Endothelial cell of umbilical vein (primary cell): ENCODE results near the gene CDHR5. TPM values are rescaled to one million over a fixed set of nuclear protein-coding genes. Genes with fewer than 3 reads are reported as not detected.

Experiments used
- BruUV-seq: library from RNA; stranded (reverse); fragments of 400-500 nt; replicated peaks from 2 replicates; lab custom pipeline; 2021; lab: Mats Ljungman, UMichigan
- CTCF ChIA-PET: fragments of 300-600, 350-600 bp; sonication (Branson Sonifier 250); formaldehyde crosslinking; loops from one replicate; lab custom pipeline; 2021; ENCODE audit warnings: antibody characterized with exemption, inconsistent platforms; lab: Charles Lee
- POLR2A ChIA-PET: fragments of 300-600, 350-600 bp; sonication (Branson Sonifier 250); formaldehyde crosslinking; loops from one replicate; lab custom pipeline; 2021; ENCODE audit warnings: antibody characterized with exemption, inconsistent platforms; lab: Charles Lee
- DNase-seq: peaks from one replicate; pipeline ENCODE4 v3.0.0-alpha.2; 2011; ENCODE audit warnings: low read depth, low spot score
- FAIRE-seq: peaks from 2 replicates; lab custom pipeline; 2011; peaks lifted over from hg19 to GRCh38; lab: Jason Lieb, UNC
- H2AFZ ChIP-seq: 2 replicates; pipeline ENCODE4 v1.6.0; 2012; ENCODE audit warnings: low read depth, low read length, control low read depth, inconsistent platforms
- H3K27ac ChIP-seq: 2 replicates; pipeline ENCODE4 v1.5.1; 2011; ENCODE audit warnings: low read depth, mild to moderate bottlenecking, control low read depth, low read length, moderate library complexity; ENCODE audit not compliant: insufficient read depth
- H3K27me3 ChIP-seq, 2 experiments: 2 replicates each; pipeline versions ENCODE4 v1.6.0 to v1.6.1; 2011; ENCODE audit warnings: low read length in 2 of 2, mixed read lengths in 1 of 2; ENCODE audit not compliant: control insufficient read depth in 2 of 2, insufficient read depth in 2 of 2
- H3K36me3 ChIP-seq, 2 experiments: 2 replicates in 1 of 2; 3 replicates in 1 of 2; pipeline ENCODE4 v1.5.1; 2011; ENCODE audit warnings: low read length in 2 of 2, mild to moderate bottlenecking in 1 of 2, moderate library complexity in 1 of 2; ENCODE audit not compliant: control insufficient read depth in 2 of 2, insufficient read depth in 2 of 2; ENCODE audit errors: extremely low read depth in 1 of 2
- H3K4me1 ChIP-seq: 3 replicates; pipeline ENCODE4 v1.5.1; 2011; ENCODE audit warnings: mild to moderate bottlenecking, low read length; ENCODE audit not compliant: control insufficient read depth, insufficient read depth; ENCODE audit errors: extremely low read depth
- H3K4me2 ChIP-seq: 2 replicates; pipeline ENCODE4 v1.6.1; 2011; ENCODE audit warnings: low read length, control low read depth, mixed read lengths; ENCODE audit not compliant: insufficient read depth
- H3K4me3 ChIP-seq, 3 experiments: fragments of 200-600 bp in 1 of 3; sonication (generic), shearing (Covaris generic) in 1 of 3; replicated peaks in 1 of 3; 2 replicates each; pipeline ENCODE4 v1.5.1; 2011 to 2016; ENCODE audit warnings: control low read depth in 3 of 3, low read length in 3 of 3, mild to moderate bottlenecking in 2 of 3, inconsistent platforms in 1 of 3, low read depth in 1 of 3, moderate library complexity in 1 of 3; ENCODE audit not compliant: insufficient read depth in 1 of 3
- H3K79me2 ChIP-seq: 2 replicates; pipeline ENCODE4 v1.6.0; 2012; ENCODE audit warnings: low read length, inconsistent platforms; ENCODE audit not compliant: control insufficient read depth, insufficient read depth
- H3K9ac ChIP-seq: replicated peaks from 2 replicates; pipeline ENCODE3; 2011; ENCODE audit warnings: low read length, control low read depth; ENCODE audit not compliant: insufficient read depth; ENCODE audit errors: extremely low read depth
- H3K9me1 ChIP-seq: replicated peaks from 3 replicates; pipeline ENCODE4 v1.6.0; 2011; ENCODE audit warnings: mild to moderate bottlenecking, low read length; ENCODE audit not compliant: control insufficient read depth, insufficient read depth; ENCODE audit errors: extremely low read depth
- H3K9me3 ChIP-seq: replicated peaks from 2 replicates; pipeline ENCODE4 v1.5.1; 2012; ENCODE audit warnings: low read length, inconsistent platforms; ENCODE audit not compliant: control insufficient read depth, insufficient read depth
- H4K20me1 ChIP-seq: replicated peaks from 2 replicates; pipeline ENCODE3; 2011; ENCODE audit warnings: mild to moderate bottlenecking, low read length; ENCODE audit not compliant: control insufficient read depth, insufficient read depth; ENCODE audit errors: extremely low read depth
- CTCF ChIP-seq, 2 donors: IDR thresholded peaks; 1 replicate in 1 of 2; 2 replicates in 1 of 2; pipeline ENCODE4 v1.5.1; 2011; ENCODE audit warnings: low read length in 2 of 2, mild to moderate bottlenecking in 2 of 2, moderate library complexity in 2 of 2, control low read depth in 1 of 2, inconsistent platforms in 1 of 2, low read depth in 1 of 2; ENCODE audit not compliant: insufficient read depth in 1 of 2; ENCODE audit errors: extremely low read depth in 1 of 2
- EZH2 ChIP-seq: IDR thresholded peaks from 2 replicates; pipeline ENCODE4 v1.6.1; 2012; ENCODE audit warnings: borderline replicate concordance, low read depth, mild to moderate bottlenecking, moderate library complexity, low read length, inconsistent platforms; ENCODE audit not compliant: severe bottlenecking
- FOS ChIP-seq: IDR thresholded peaks from 2 replicates; pipeline ENCODE4 v1.6.1; 2011; ENCODE audit warnings: mild to moderate bottlenecking, low read length, moderate library complexity, borderline replicate concordance; ENCODE audit not compliant: insufficient read depth
- GATA2 ChIP-seq: IDR thresholded peaks from 2 replicates; pipeline ENCODE4 v1.7.0; 2011; ENCODE audit warnings: low read depth, mild to moderate bottlenecking, moderate library complexity, mixed read lengths, low read length; ENCODE audit not compliant: insufficient read length, insufficient read depth
- JUN ChIP-seq: IDR thresholded peaks from 2 replicates; pipeline ENCODE4 v1.6.1; 2011; ENCODE audit warnings: borderline replicate concordance, low read depth; ENCODE audit not compliant: insufficient read length, insufficient read depth
- MAX ChIP-seq: IDR thresholded peaks from 2 replicates; pipeline ENCODE4 v1.6.1; 2011; ENCODE audit not compliant: insufficient read depth, insufficient read length
- MYC ChIP-seq: IDR thresholded peaks from one replicate; pipeline ENCODE4 v1.6.1; 2011; ENCODE audit warnings: mild to moderate bottlenecking, low read depth, low read length
- POLR2A ChIP-seq: IDR thresholded peaks from 2 replicates; pipeline ENCODE4 v1.6.1; 2012; ENCODE audit warnings: low read depth, mild to moderate bottlenecking, control low read depth, low read length
- POLR2AphosphoS5 ChIP-seq: IDR thresholded peaks from 2 replicates; pipeline ENCODE4 v1.6.1; 2012; ENCODE audit warnings: low read depth, mild to moderate bottlenecking, control low read depth, low read length, moderate library complexity; ENCODE audit not compliant: insufficient read depth
- dilution Hi-C: fragments of 300-500 bp; cut with MboI; formaldehyde crosslinking; loops from one replicate; pipeline ENCODE4 v1.15.0; 2019; ENCODE audit warnings: low sequenced_read_pairs; ENCODE audit not compliant: extremely low pct_ligation_motif_present
- intact Hi-C: fragments of 100-400 bp; cut with micrococcal nuclease; formaldehyde crosslinking; loops from one replicate; pipeline ENCODE4 v1.10.0; 2022
- polyA plus RNA-seq, 4 experiments: library from polyadenylated mRNA; depleted of rRNA in 3 of 4; stranded (reverse) in 3 of 4; unstranded in 1 of 4; fragments of >200 nt; gene quantifications; 2 replicates each; pipeline versions ENCODE4 v1.2.1 to v1.2.3, GENCODE V29; 2011 to 2012; ENCODE audit warnings: missing spikeins in 1 of 4
- total RNA-seq: library from RNA; stranded (reverse); gene quantifications from 2 replicates; pipeline ENCODE4 v1.2.3, GENCODE V29; 2021

Gene CDHR5
- total and polyA plus RNA-seq, 2 donors (not counting 3 experiments of a cell fraction or from before 2014, with no cell fraction given) = not detected

GRCh38 chr11:623999-624704, 603 bp downstream of the CDHR5 start:
- Histone ChIP-seq H3K4me1 (no peaks in the 10 kb centered on the region), H3K36me3 (no peaks in the 10 kb centered on the region), H3K9me3 (no peaks in the 10 kb centered on the region), H3K4me2 (no peak overlapping the region), H3K4me3 (no peak overlapping the region), H3K27me3 (peaks cover 4 to 13% of the 10 kb centered on the region in 2 experiments), H3K79me2 (no peaks in the 10 kb centered on the region), H3K9ac (no peak overlapping the region), H3K27ac (no peak overlapping the region), H2AFZ (no peak overlapping the region), H3K9me1 (no peaks in the 10 kb centered on the region), H4K20me1 (no peaks in the 10 kb centered on the region)
- BruUV-seq = no TSS peak
- TF ChIP-seq MAX = no peak
- TF ChIP-seq FOS = no peak
- TF ChIP-seq GATA2 = no peak
- TF ChIP-seq EZH2 = no peak
- no peak for TF ChIP-seq CTCF (IDR thresholded peaks at IDR 0.05; ENCODE audit: extremely low read depth in 1 of 2, insufficient read depth in 1 of 2, low read depth in 1 of 2, low read length in 2 of 2)
- no peak for TF ChIP-seq POLR2A
- TF ChIP-seq MYC = no peak
- no peak for TF ChIP-seq POLR2AphosphoS5
- no peak for TF ChIP-seq JUN
- dilution Hi-C loops = no loop called here
- intact Hi-C loops = no loop called here
- ChIA-PET CTCF (no interaction called here), POLR2A (no interaction called here)
- FAIRE-seq = no peak
- no peak for DNase-seq
